MM.1S (cell line): ENCODE results near the gene HOXC9.

ENCODE experiments used
- DNase-seq: peaks from one replicate; pipeline ENCODE4 v3.0.0-alpha.2; 2015
- H2AFZ ChIP-seq: fragments of 300-600 bp; sonication (generic); 2 replicates; pipeline ENCODE4 v1.6.0; 2016; ENCODE audit warnings: antibody characterized with exemption, low read length
- H3F3A ChIP-seq: fragments of 300-600 bp; sonication (generic); 2 replicates; pipeline ENCODE4 v1.6.1; 2016; ENCODE audit warnings: mild to moderate bottlenecking, antibody characterized with exemption, low read length, moderate library complexity, mixed read lengths; ENCODE audit not compliant: insufficient read depth
- H3K27ac ChIP-seq: fragments of 300-600 bp; sonication (generic); 2 replicates; pipeline ENCODE4 v1.5.1; 2016; ENCODE audit warnings: mild to moderate bottlenecking, low read length
- H3K27me3 ChIP-seq: fragments of 300-600 bp; sonication (generic); replicated peaks from 2 replicates; pipeline ENCODE4 v1.6.0; 2016; ENCODE audit warnings: low read length; ENCODE audit not compliant: insufficient read depth
- H3K36me3 ChIP-seq: fragments of 300-600 bp; sonication (generic); replicated peaks from 2 replicates; pipeline ENCODE4 v1.6.1; 2016; ENCODE audit warnings: mild to moderate bottlenecking, low read length, mixed read lengths; ENCODE audit not compliant: insufficient read depth
- H3K4me1 ChIP-seq: fragments of 300-600 bp; sonication (generic); 2 replicates; pipeline ENCODE4 v1.6.1; 2016; ENCODE audit warnings: low read length, mixed read lengths
- H3K4me2 ChIP-seq: fragments of 300-600 bp; sonication (generic); 2 replicates; pipeline ENCODE4 v1.6.0; 2016; ENCODE audit warnings: low read depth, low read length
- H3K4me3 ChIP-seq: fragments of 300-600 bp; sonication (generic); 2 replicates; pipeline ENCODE4 v1.5.1; 2016; ENCODE audit warnings: low read length, mixed read lengths
- H3K79me2 ChIP-seq: fragments of 300-600 bp; sonication (generic); 2 replicates; pipeline ENCODE4 v1.6.1; 2016; ENCODE audit warnings: mixed run types, low read length, mixed read lengths
- H3K9ac ChIP-seq: fragments of 300-600 bp; sonication (generic); 2 replicates; pipeline ENCODE4 v1.6.1; 2016; ENCODE audit warnings: low read length, mixed read lengths
- H3K9me2 ChIP-seq: fragments of 300-600 bp; sonication (generic); replicated peaks from 2 replicates; pipeline ENCODE4 v1.6.1; 2016; ENCODE audit warnings: mild to moderate bottlenecking, low read length, mixed read lengths; ENCODE audit not compliant: insufficient read depth
- H3K9me3 ChIP-seq: fragments of 300-600 bp; sonication (generic); replicated peaks from 2 replicates; pipeline ENCODE4 v1.6.1; 2016; ENCODE audit warnings: mild to moderate bottlenecking, low read length, mixed read lengths; ENCODE audit not compliant: insufficient read depth
- H4K20me1 ChIP-seq: fragments of 300-600 bp; sonication (generic); 2 replicates; pipeline ENCODE4 v1.6.1; 2016; ENCODE audit warnings: mild to moderate bottlenecking, low read length, moderate library complexity, mixed read lengths; ENCODE audit not compliant: insufficient read depth
- EZH2 ChIP-seq: fragments of 300-600 bp; sonication (generic); optimal IDR thresholded peaks from 2 replicates; pipeline ENCODE3; 2017; ENCODE audit warnings: low read depth, mild to moderate bottlenecking, antibody characterized with exemption, low read length, mixed read lengths
- EZH2phosphoT487 ChIP-seq: fragments of 300-600 bp; sonication (generic); IDR thresholded peaks from 2 replicates; pipeline ENCODE4 v1.6.1; 2018; ENCODE audit warnings: antibody characterized with exemption, low read length
- TF ChIP-seq, protein P1 (sequence below): fragments of 300-600 bp; sonication (generic); IDR thresholded peaks from 2 replicates; pipeline ENCODE4 v1.5.1; 2016; ENCODE audit warnings: antibody characterized with exemption, low read length, mixed read lengths

The HOXC9 gene

DNA sequence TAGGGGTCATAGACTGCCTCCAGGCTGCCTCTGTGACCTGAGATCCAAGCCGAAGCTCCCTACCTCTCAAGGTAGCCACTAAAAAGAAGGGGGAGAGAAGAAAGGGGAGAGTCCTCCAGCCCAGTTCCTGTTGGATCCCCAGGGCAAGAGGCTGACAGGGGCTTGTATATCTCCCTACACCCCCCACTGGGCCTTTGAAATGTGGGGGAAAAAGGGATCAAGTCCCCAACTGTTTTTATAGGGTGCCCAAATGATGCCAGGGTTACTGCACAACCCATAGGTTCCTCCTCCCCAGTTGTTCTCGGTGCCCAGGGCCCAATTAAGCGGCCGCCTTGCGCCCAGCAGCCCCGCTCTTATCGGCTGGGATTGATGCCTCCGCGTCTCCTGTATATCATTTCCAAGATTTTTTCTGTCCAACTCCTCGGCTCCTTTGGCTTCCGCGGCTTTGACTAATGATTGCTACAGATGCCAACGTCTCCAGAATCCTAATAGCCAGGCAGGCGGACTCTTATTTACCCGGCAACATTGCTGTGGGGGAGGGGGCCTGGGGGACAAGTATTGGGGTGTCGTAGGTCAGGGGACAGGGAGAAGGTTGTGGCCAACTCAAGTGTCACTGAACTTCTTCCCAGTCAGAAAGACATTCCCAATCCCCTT lies 46.0 kb downstream of the HOXC9 start:
- TF ChIP-seq EZH2phosphoT487, result no peak
- TF ChIP-seq, protein P1, sequence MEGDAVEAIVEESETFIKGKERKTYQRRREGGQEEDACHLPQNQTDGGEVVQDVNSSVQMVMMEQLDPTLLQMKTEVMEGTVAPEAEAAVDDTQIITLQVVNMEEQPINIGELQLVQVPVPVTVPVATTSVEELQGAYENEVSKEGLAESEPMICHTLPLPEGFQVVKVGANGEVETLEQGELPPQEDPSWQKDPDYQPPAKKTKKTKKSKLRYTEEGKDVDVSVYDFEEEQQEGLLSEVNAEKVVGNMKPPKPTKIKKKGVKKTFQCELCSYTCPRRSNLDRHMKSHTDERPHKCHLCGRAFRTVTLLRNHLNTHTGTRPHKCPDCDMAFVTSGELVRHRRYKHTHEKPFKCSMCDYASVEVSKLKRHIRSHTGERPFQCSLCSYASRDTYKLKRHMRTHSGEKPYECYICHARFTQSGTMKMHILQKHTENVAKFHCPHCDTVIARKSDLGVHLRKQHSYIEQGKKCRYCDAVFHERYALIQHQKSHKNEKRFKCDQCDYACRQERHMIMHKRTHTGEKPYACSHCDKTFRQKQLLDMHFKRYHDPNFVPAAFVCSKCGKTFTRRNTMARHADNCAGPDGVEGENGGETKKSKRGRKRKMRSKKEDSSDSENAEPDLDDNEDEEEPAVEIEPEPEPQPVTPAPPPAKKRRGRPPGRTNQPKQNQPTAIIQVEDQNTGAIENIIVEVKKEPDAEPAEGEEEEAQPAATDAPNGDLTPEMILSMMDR, result no peak
- no peak for TF ChIP-seq EZH2
- no peak for DNase-seq
- Histone ChIP-seq H3K9me3 (no peaks in the 10 kb centered on the region), H3K79me2 (no peaks in the 10 kb centered on the region), H3K27ac (no peak overlapping the region), H3F3A (no peaks in the 10 kb centered on the region), H4K20me1 (no peaks in the 10 kb centered on the region), H3K4me2 (no peak overlapping the region), H3K27me3 (peaks cover 75% of the 10 kb centered on the region), H2AFZ (no peak overlapping the region), H3K4me3 (no peak overlapping the region), H3K4me1 (no peaks in the 10 kb centered on the region), H3K9me2 (no peaks in the 10 kb centered on the region), H3K9ac (no peak overlapping the region), H3K36me3 (no peaks in the 10 kb centered on the region)

- no peaks in the 10 kb centered on the region for H4K20me1 ChIP-seq
- no peak for DNase-seq
These were observed 46.8 kb downstream of the HOXC9 start for GRCh38 chr12:54046809-54047159.

DNA sequence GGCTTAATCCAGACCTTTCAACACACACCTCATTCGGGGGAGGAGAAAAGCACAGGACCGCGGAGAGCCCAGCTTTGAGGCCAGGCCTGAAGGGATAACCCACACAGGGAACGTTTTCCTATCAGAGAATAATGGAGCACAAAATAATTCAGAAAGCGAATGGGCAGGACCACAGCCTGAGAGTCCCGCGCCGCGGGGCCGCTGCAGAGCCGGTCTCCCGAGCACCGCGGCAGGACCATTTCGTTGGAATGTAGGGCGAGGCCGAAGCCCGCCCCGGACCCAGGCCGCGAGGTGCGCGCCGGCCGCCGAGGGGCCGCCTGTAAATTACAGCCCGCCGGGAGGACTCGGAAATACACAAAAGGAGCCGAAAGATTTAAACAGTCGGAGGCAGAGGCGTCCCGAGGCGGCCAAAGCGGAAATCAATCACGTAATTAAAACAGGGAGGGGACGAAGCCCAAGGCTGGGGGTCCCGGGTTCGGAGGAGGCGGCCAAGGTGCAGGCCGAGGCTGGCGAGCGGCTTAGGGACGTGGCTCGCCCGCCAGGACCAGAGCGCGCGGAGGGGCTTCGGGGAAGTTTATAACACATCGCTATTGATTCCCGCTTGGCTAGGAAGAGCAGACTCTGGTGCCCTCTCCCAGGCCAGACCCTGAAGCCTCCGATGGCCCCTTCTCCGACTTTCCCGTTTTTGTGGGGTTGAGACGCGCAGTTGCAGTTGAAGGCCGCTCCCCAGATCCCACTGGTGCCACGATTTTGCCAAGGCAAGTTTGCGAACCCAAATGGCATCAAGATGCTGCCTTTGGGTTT lies 47.4 kb downstream of the HOXC9 start:
- H3F3A ChIP-seq, result no peaks in the 10 kb centered on the region
- H3K27ac ChIP-seq, result no peak overlapping the region
- no peak overlapping the region for H3K4me3 ChIP-seq
- H3K4me2 ChIP-seq, result no peak overlapping the region
- H3K9ac ChIP-seq, result no peak overlapping the region
- TF ChIP-seq EZH2 (peak; percentile 76), EZH2phosphoT487 (no peak)
- H3K9me2 ChIP-seq, result no peaks in the 10 kb centered on the region
- no peak overlapping the region for H2AFZ ChIP-seq
- no peaks in the 10 kb centered on the region for H3K79me2 ChIP-seq
- no peak for DNase-seq
- H3K9me3 ChIP-seq, result no peaks in the 10 kb centered on the region
- no peaks in the 10 kb centered on the region for H4K20me1 ChIP-seq
- peaks cover 83% of the 10 kb centered on the region for H3K27me3 ChIP-seq
- no peaks in the 10 kb centered on the region for H3K4me1 ChIP-seq
- no peaks in the 10 kb centered on the region for H3K36me3 ChIP-seq

More at GRCh38 chr12:54046809-54047159, 46.8 kb downstream of the HOXC9 start:
- Histone ChIP-seq H3K27me3 (peaks cover 77% of the 10 kb centered on the region), H3F3A (no peaks in the 10 kb centered on the region), H3K9me3 (no peaks in the 10 kb centered on the region), H3K36me3 (no peaks in the 10 kb centered on the region), H3K9ac (no peak overlapping the region), H3K4me1 (no peaks in the 10 kb centered on the region), H3K27ac (no peak overlapping the region), H3K79me2 (no peaks in the 10 kb centered on the region), H3K4me2 (no peak overlapping the region), H3K9me2 (no peaks in the 10 kb centered on the region), H3K4me3 (no peak overlapping the region), H2AFZ (no peak overlapping the region)
- TF ChIP-seq, protein P1, result no peak

GRCh38 chr12:54047964-54048303 lies 48.0 kb downstream of the HOXC9 start:
- no peak overlapping the region for H3K9ac ChIP-seq
- no peaks in the 10 kb centered on the region for H3K79me2 ChIP-seq
- H3K9me2 ChIP-seq, result no peaks in the 10 kb centered on the region
- no peaks in the 10 kb centered on the region for H3K9me3 ChIP-seq
- H3F3A ChIP-seq, result no peaks in the 10 kb centered on the region
- no peak overlapping the region for H3K27ac ChIP-seq
- H3K36me3 ChIP-seq, result no peaks in the 10 kb centered on the region
- H3K4me3 ChIP-seq, result no peak overlapping the region
- no peaks in the 10 kb centered on the region for H3K4me1 ChIP-seq
- no peak overlapping the region for H2AFZ ChIP-seq
- no peaks in the 10 kb centered on the region for H4K20me1 ChIP-seq
- H3K4me2 ChIP-seq, result no peak overlapping the region
- TF ChIP-seq EZH2phosphoT487 (no peak), EZH2 (no peak)
- TF ChIP-seq, protein P1, result no peak
- DNase-seq, result no peak
- H3K27me3 ChIP-seq, result peaks cover 88% of the 10 kb centered on the region
